Vagina (tissue), 2 donors: ENCODE measurements around the gene SDHB.

Source experiments
- CTCF ChIP-seq, 3 experiments: fragments of 450-650 bp in 2 of 3; fragments of 200-600 bp in 1 of 3; sonication (generic) in 1 of 3; IDR thresholded peaks; one replicate each; pipeline ENCODE4 v1.5.1; 2017 to 2019; ENCODE audit warnings: antibody characterized with exemption in 3 of 3, mild to moderate bottlenecking in 2 of 3, moderate library complexity in 2 of 3
- POLR2A ChIP-seq, 2 donors: fragments of 450-650 bp; IDR thresholded peaks; one replicate each; pipeline ENCODE4 v1.6.1; 2017; ENCODE audit warnings: antibody characterized with exemption in 2 of 2, mild to moderate bottlenecking in 2 of 2, moderate library complexity in 2 of 2
- POLR2AphosphoS5 ChIP-seq, 2 donors: sonication (generic); formaldehyde crosslinking; IDR thresholded peaks; one replicate each; pipeline ENCODE4 v1.9.0; 2017; ENCODE audit warnings: antibody characterized with exemption in 2 of 2, mild to moderate bottlenecking in 2 of 2, low read depth in 1 of 2; ENCODE audit not compliant: insufficient read depth in 1 of 2

- TF ChIP-seq CTCF (IDR thresholded peaks at IDR 0.05) (no peak), POLR2A (IDR thresholded peaks at IDR 0.05) (no peak), POLR2AphosphoS5 (IDR thresholded peaks at IDR 0.05; ENCODE audit: insufficient read depth in 1 of 2, low read depth in 1 of 2) (no peak)
Measured at GRCh38 chr1:16975211-16975610, 78.6 kb downstream of the SDHB start.
